ENCODE data around the gene AOPEP.

- TF ChIP-seq CTCF (IDR thresholded peaks at IDR 0.05) (no peak), EZH2 (IDR thresholded peaks at IDR 0.05) (no peak)
These were observed 406.1 kb downstream of the AOPEP start for GRCh38 chr9:95132366-95133324.
